Suprapubic skin (tissue), 4 donors: ENCODE results near the gene STIM2. TPM values are rescaled to one million over a fixed set of nuclear protein-coding genes. Genes with fewer than 3 reads are reported as not detected.

Experiments
- DNase-seq, 2 donors: peaks; one replicate each; pipeline ENCODE4 v3.0.0-alpha.2; 2019; ENCODE audit warnings: low spot score in 2 of 2
- H3K27ac ChIP-seq: fragments of 200-600 bp; sonication (generic); one replicate; pipeline ENCODE4 v1.5.1; 2019
- H3K27me3 ChIP-seq: fragments of 200-600 bp; sonication (generic); one replicate; pipeline ENCODE4 v1.5.1; 2019
- H3K36me3 ChIP-seq: fragments of 200-600 bp; sonication (generic); one replicate; pipeline ENCODE4 v1.5.1; 2019
- H3K4me1 ChIP-seq: fragments of 200-600 bp; sonication (generic); one replicate; pipeline ENCODE4 v1.5.1; 2019
- H3K4me3 ChIP-seq: fragments of 200-600 bp; sonication (generic); one replicate; pipeline ENCODE4 v1.5.1; 2019; ENCODE audit warnings: mild to moderate bottlenecking
- H3K9me3 ChIP-seq: fragments of 200-600 bp; sonication (generic); one replicate; pipeline ENCODE4 v1.5.1; 2019
- CTCF ChIP-seq, 2 donors: fragments of 200-600 bp in 1 of 2; fragments of 450-650 bp in 1 of 2; sonication (generic) in 1 of 2; IDR thresholded peaks; one replicate each; pipeline ENCODE4 v1.5.1; 2016 to 2019; ENCODE audit warnings: antibody characterized with exemption in 2 of 2, mild to moderate bottlenecking in 1 of 2, moderate library complexity in 1 of 2
- EP300 ChIP-seq: sonication (generic); formaldehyde crosslinking; IDR thresholded peaks from one replicate; pipeline ENCODE4 v1.6.1; 2017; ENCODE audit warnings: antibody characterized with exemption
- POLR2A ChIP-seq, 2 donors: fragments of 450-650 bp; IDR thresholded peaks; one replicate each; pipeline ENCODE4 v1.6.1; 2017; ENCODE audit warnings: antibody characterized with exemption in 2 of 2, mild to moderate bottlenecking in 2 of 2, moderate library complexity in 2 of 2
- POLR2AphosphoS5 ChIP-seq, 3 donors: sonication (generic); formaldehyde crosslinking; IDR thresholded peaks; one replicate each; pipeline ENCODE4 v1.6.1; 2017; ENCODE audit warnings: antibody characterized with exemption in 3 of 3
- WGBS: methylation state at CpG from one replicate; pipeline ENCODE4 v1.1.5; 2018; 5-methylcytosine and 5-hydroxymethylcytosine counted together
- total RNA-seq, 4 donors: library from RNA; depleted of rRNA; stranded (reverse); fragments of >200 nt; gene quantifications; one replicate each; pipeline ENCODE4 v1.1.0, GENCODE V29; 2016

Gene STIM2
- total RNA-seq, 4 donors from 2014 or later = 20.2 to 37.3 (median 27.5) TPM

DNA sequence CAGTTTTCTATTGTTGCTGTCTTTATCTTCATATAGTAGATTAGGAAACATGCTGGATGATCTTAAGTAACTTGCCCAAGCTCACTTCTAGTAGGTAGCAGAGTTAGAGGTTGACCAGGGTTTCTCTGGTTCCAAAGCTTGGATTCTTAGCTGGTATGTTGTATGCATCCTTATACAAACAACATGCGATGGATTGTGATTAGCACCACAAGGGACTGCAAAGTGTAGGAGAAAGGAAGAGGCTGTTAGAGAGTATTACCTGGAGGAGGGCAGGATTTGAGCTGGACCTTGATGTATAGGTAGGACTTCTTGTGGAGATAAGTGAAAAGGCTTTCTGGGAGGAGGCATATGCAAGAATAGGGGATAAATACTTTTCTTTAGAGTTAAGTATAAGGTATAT is 5.6 kb downstream of the STIM2 start:
- Histone ChIP-seq H3K36me3 (no peaks in the 10 kb centered on the region), H3K4me1 (peaks cover 52% of the 10 kb centered on the region), H3K27me3 (no peaks in the 10 kb centered on the region), H3K4me3 (no peak overlapping the region), H3K27ac (no peak overlapping the region), H3K9me3 (no peaks in the 10 kb centered on the region)
- 97% methylated on average over 1 of the region's 1 CpG for WGBS
- TF ChIP-seq EP300 (no peak), POLR2A (IDR thresholded peaks at IDR 0.05) (no peak), POLR2AphosphoS5 (IDR thresholded peaks at IDR 0.05) (no peak), CTCF (IDR thresholded peaks at IDR 0.05) (no peak)
- DNase-seq = no peak

- Histone ChIP-seq H3K27me3 (no peaks in the 10 kb centered on the region), H3K4me1 (peaks cover 51% of the 10 kb centered on the region), H3K4me3 (no peak overlapping the region), H3K9me3 (no peaks in the 10 kb centered on the region), H3K27ac (no peak overlapping the region), H3K36me3 (no peaks in the 10 kb centered on the region)
- 94% methylated on average over 2 of the region's 2 CpGs for WGBS
- DNase-seq = no peak
- TF ChIP-seq EP300 (no peak), CTCF (IDR thresholded peaks at IDR 0.05) (no peak), POLR2AphosphoS5 (IDR thresholded peaks at IDR 0.05) (no peak), POLR2A (IDR thresholded peaks at IDR 0.05) (no peak)
These were observed 6.1 kb downstream of the STIM2 start for GRCh38 chr4:26866781-26867180.

GRCh38 chr4:26867914-26868684 is 7.5 kb downstream of the STIM2 start:
- H3K9me3 ChIP-seq = no peaks in the 10 kb centered on the region
- H3K36me3 ChIP-seq = no peaks in the 10 kb centered on the region
- no peak overlapping the region for H3K27ac ChIP-seq
- WGBS = 63% methylated on average over 3 of the region's 3 CpGs
- DNase-seq = no peak
- no peaks in the 10 kb centered on the region for H3K27me3 ChIP-seq
- H3K4me1 ChIP-seq = peaks cover 38% of the 10 kb centered on the region
- no peak for TF ChIP-seq EP300
- TF ChIP-seq POLR2AphosphoS5 (IDR thresholded peaks at IDR 0.05) = no peak
- TF ChIP-seq CTCF (IDR thresholded peaks at IDR 0.05) = no peak
- TF ChIP-seq POLR2A (IDR thresholded peaks at IDR 0.05) = no peak
- H3K4me3 ChIP-seq = no peak overlapping the region

DNA sequence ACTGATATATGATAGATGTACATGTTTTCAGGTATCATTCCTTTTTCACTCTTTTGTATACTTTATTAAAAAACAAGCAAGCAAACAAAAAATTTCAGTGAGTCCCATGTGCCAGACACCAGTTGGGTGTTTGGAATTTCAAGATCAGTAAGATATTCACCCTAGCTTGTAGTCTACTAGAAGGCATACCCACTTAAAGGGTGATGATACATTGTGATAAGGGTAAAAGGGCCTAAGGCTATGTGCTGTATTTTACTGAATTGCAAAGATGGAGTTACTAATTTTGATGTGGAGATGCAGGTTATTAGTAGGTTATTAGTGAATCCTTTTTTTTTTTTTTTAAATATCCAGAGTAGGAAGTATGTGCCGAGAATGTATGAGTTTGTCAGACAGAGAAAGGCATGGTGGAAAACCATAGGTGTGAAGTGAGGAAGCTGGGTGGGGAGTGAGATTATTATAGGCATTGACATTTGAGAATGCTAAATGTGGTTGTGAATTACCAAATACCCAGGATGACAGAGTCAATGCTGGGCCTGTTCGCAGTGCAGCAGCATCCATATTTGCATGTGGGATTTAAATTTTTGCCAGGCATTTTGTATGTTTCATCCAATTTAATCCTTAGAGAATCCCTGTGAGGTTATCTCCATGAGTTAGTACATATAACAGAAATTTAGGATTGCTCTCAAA is 10.1 kb downstream of the STIM2 start:
- DNase-seq = no peak
- TF ChIP-seq CTCF (IDR thresholded peaks at IDR 0.05) (no peak), POLR2A (IDR thresholded peaks at IDR 0.05) (no peak), EP300 (no peak), POLR2AphosphoS5 (IDR thresholded peaks at IDR 0.05) (no peak)
- Histone ChIP-seq H3K4me3 (no peak overlapping the region), H3K27me3 (no peaks in the 10 kb centered on the region), H3K9me3 (no peaks in the 10 kb centered on the region), H3K27ac (no peak overlapping the region), H3K4me1 (peaks cover 21% of the 10 kb centered on the region), H3K36me3 (no peaks in the 10 kb centered on the region)
- 81% methylated on average over 2 of the region's 2 CpGs for WGBS

GRCh38 chr4:26871611-26872010 is 11.0 kb downstream of the STIM2 start:
- Histone ChIP-seq H3K4me3 (no peak overlapping the region), H3K9me3 (no peaks in the 10 kb centered on the region), H3K36me3 (no peaks in the 10 kb centered on the region), H3K27me3 (no peaks in the 10 kb centered on the region), H3K4me1 (peaks cover 15% of the 10 kb centered on the region), H3K27ac (no peak overlapping the region)
- DNase-seq = no peak
- TF ChIP-seq EP300 (no peak), POLR2AphosphoS5 (IDR thresholded peaks at IDR 0.05) (no peak), CTCF (IDR thresholded peaks at IDR 0.05) (no peak), POLR2A (IDR thresholded peaks at IDR 0.05) (no peak)
- 50% methylated on average over 3 of the region's 3 CpGs for WGBS
